Stimulated activated CD8-positive, alpha-beta memory T cell treated with anti-CD3 and anti-CD28 coated beads, Interleukin-4, amount 100 ng/mL, for 1 hour (primary cell): ENCODE results near the gene MED4.

Experiments used
- DNase-seq, 2 donors: peaks; one replicate each; pipeline ENCODE4 v3.0.0-alpha.2; 2020; ENCODE audit warnings: low read depth in 2 of 2, low spot score in 1 of 2

Gene MED4

GRCh38 chr13:48038761-48039160 is 56.1 kb downstream of the MED4 start:
- no peak for DNase-seq

GRCh38 chr13:48037346-48038173 is 57.3 kb downstream of the MED4 start, which contains the start of gene NUDT15:
Gene NUDT15 (plus strand): TSS chr13:48037726. CDS start chr13:48037747, 21 bp downstream.
- peak; percentile 83 to 87 for DNase-seq

GRCh38 chr13:48029859-48030258 is 65.0 kb downstream of the MED4 start:
- no peak for DNase-seq

- DNase-seq = no peak
Observed at GRCh38 chr13:48028066-48028465, 66.8 kb downstream of the MED4 start.
